Activated CD4-positive, alpha-beta T cell treated with anti-CD3 and anti-CD28 coated beads, Interleukin-2, amount 50 U/mL, for 24 hours (primary cell): Measurements from ENCODE around the gene PRDX5.

Experiments
- DNase-seq, 2 donors: peaks; one replicate each; pipeline ENCODE4 v3.0.0-alpha.2; 2020; ENCODE audit warnings: low read depth in 1 of 2, low spot score in 1 of 2

Gene PRDX5

DNA sequence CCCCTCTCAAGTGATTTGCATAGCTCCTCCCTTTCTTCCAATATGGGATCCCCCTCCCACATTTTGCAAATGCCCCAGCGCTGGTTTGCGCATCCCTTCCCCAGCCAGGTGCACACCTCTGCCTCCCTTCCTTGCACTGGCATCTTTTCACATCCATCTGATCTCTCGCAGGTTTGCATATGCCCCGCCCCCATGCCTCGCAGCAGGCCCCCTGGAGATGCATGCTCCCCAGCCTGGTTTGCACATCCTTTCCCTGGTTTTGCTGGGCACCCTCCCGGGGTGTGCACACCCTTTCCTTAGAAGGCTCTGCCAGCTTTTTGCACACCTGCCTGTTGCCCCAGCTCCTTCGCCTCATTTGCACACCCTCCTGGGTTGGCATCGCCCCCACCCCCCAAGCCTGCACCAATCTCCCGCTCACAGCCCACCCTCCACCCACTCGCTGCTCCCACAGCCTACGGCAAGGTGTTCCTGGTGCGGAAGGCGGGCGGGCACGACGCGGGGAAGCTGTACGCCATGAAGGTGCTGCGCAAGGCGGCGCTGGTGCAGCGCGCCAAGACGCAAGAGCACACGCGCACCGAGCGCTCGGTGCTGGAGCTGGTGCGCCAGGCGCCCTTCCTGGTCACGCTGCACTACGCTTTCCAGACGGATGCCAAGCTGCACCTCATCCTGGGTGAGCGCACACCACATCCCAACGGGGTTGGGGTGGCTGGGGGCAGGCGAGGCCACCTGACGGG is 42.0 kb downstream of the PRDX5 start:
- DNase-seq: no peak

DNA sequence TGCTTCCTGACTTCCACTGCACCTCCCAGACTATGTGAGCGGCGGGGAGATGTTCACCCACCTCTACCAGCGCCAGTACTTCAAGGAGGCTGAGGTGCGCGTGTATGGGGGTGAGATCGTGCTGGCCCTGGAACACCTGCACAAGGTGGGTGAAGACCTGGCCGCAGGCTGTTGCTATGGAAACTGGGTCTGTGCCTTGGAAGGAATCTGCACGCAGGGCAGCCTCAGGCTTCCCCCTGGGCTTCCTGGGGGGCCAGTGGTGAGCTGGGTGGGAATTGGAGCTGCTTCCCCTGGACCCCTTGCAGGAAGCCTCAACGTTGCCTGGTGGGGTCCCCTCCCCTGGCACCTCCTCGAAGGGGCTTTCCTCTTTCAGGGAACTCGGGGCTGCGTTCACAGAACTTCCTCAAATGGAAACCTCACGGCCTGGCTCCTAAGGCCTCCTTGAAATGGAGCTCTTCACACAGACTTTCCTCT is 42.6 kb downstream of the PRDX5 start:
- DNase-seq: no peak

DNA sequence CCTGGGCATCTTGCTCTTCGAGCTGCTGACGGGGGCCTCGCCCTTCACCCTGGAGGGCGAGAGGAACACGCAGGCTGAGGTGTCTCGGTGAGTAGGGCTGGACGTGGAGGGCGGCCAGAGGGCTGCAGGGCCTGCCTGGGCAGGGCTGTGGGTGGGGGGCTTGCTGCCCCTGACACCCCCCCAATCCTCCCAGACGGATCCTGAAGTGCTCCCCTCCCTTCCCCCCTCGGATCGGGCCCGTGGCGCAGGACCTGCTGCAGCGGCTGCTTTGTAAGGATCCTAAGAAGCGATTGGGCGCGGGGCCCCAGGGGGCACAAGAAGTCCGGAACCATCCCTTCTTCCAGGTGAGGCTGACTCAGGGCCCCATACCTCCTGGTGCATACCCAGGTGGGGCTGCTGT is 43.7 kb downstream of the PRDX5 start:
- no peak for DNase-seq

GRCh38 chr11:64362339-64362738 is 44.4 kb downstream of the PRDX5 start:
- DNase-seq: no peak

GRCh38 chr11:64364435-64364834 is 46.5 kb downstream of the PRDX5 start:
- DNase-seq: no peak

GRCh38 chr11:64364911-64365310 is 47.0 kb downstream of the PRDX5 start:
- DNase-seq: no peak

GRCh38 chr11:64366751-64367150 is 48.8 kb downstream of the PRDX5 start:
- no peak for DNase-seq

GRCh38 chr11:64367931-64368672 is 50.2 kb downstream of the PRDX5 start:
- DNase-seq: no peak

- DNase-seq: no peak
Observed at GRCh38 chr11:64368673-64369074, 50.8 kb downstream of the PRDX5 start.

DNA sequence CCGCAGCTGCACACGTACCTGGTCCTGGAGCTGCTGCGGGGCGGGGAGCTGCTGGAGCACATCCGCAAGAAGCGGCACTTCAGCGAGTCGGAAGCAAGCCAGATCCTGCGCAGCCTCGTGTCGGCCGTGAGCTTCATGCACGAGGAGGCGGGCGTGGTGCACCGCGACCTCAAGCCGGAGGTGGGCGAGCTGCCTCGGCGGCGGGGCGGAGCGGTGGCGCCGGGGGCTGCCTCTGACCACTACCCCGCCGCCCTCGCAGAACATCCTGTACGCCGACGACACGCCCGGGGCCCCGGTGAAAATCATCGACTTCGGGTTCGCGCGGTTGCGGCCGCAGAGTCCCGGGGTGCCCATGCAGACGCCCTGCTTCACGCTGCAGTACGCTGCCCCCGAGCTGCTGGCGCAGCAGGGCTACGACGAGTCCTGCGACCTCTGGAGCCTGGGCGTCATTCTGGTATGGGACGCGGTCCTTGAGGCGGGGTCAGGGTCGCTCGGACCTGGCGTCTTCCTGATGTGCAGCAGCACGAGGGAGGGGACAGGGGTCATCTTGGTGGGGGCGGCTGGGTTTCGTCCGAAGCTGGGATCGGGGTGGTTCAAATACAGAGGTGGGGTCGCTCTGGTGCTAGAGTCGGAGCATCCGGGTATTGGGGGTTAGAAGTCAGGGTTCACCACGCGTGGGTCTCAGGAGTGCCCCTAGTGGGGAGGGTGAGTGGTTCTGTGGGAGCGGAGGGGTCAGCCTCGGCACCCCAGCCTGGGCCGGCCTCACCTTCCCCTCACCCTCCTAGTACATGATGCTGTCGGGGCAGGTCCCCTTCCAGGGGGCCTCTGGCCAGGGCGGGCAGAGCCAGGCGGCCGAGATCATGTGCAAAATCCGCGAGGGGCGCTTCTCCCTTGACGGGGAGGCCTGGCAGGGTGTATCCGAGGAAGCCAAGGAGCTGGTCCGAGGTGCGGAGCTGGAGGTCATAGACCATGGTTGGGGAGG is 51.8 kb downstream of the PRDX5 start:
- no peak for DNase-seq

DNA sequence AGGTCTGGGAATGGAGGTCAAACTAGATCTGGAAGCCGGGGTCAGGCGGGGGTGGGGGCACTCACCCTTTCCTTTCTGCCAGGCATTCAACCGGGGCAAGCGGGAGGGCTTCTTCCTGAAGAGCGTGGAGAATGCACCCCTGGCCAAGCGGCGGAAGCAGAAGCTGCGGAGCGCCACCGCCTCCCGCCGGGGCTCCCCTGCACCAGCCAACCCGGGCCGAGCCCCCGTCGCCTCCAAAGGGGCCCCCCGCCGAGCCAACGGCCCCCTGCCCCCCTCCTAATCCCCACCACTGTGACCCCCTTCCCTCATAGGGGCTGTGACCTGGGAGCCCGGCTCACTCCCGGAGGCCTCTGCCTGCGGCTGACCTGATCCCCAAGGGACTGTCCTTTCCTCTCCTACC is 53.3 kb downstream of the PRDX5 start:
- no peak for DNase-seq
